Superior temporal gyrus (tissue), 1 donor: ENCODE measurements around the gene SELENOW.
A peak's percentile ranks its signal among the peaks of the same experiment; 100 is the strongest.
"Not testable (repeated sequence)": the region's sequence is repeated elsewhere in the genome, so short reads cannot be mapped to it uniquely, and the experiment has no call there.

ENCODE experiments used
- DNase-seq: peaks from one replicate; pipeline ENCODE4 v3.0.0-alpha.2; 2016; ENCODE audit errors: extremely low spot score

Gene SELENOW

GRCh38 chr19:47778049-47778953 lies at the start of gene SELENOW:
Gene SELENOW, plus strand, starts transcription at chr19:47778703. Its CDS starts 83 bp downstream, at chr19:47778786.
- DNase-seq, result peak; percentile 87

DNA sequence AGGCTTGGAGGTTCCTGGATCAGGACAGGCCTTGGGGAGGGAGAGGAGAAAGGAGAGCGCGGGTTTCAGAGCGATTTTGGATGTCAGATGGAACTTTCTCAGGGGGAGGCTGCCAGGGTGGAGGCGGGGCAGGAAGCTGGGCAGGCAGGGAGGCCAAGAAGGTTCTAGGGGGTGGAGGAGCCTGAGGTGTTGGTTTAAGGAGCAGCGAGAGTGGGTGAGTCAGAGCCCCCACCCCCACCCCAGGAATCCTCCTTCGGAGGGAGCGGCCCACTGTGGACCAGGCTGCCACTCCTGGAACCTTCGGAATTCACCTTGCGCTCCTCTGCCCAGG lies 49.1 kb upstream of the SELENOW start:
- no peak for DNase-seq

GRCh38 chr19:47729799-47730520 lies 48.5 kb upstream of the SELENOW start:
- no peak for DNase-seq

- DNase-seq, result no peak
Observed at GRCh38 chr19:47730521-47730889, 48.0 kb upstream of the SELENOW start.

DNA sequence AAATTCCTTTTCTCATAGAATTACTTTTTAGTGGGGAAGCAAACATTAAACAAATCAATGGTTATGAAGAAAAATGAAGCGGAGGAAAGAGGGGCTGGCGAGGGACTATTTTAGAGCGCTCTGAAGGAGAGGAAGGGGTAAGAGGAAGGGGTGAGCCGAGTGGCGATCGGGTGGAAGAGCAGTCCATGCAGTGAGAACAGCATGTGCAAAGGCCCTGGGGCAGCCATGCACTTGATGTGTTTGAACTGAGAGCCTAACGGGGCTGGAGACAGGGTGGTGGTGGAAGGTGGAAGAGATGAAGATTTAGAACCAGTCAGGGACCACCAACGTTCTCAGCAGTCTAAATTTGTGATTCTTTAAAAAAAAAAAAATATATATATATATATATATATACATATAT lies 47.6 kb upstream of the SELENOW start:
- no peak for DNase-seq

DNA sequence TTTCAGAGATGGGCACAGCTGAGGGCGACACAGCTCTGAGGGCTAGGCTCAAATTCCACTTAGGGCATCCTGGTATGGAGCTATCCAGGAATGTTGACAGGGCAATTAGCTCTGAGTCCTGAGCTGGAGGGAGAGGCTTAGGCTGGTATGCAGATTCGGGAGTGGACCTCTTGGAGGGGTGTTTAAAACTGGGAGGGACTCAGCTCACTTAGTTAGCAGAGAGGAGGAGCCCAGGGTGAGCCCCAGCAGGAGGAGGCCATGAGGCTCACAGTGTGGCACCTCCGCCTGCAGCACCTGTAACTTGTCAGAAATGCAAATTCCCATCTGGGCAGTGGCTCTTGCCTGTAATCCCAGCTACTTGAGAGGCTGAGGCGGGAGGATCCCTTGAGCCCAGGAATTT lies 43.4 kb upstream of the SELENOW start:
- DNase-seq, result no peak

GRCh38 chr19:47740866-47741519 lies 37.5 kb upstream of the SELENOW start:
- DNase-seq, result no peak

DNA sequence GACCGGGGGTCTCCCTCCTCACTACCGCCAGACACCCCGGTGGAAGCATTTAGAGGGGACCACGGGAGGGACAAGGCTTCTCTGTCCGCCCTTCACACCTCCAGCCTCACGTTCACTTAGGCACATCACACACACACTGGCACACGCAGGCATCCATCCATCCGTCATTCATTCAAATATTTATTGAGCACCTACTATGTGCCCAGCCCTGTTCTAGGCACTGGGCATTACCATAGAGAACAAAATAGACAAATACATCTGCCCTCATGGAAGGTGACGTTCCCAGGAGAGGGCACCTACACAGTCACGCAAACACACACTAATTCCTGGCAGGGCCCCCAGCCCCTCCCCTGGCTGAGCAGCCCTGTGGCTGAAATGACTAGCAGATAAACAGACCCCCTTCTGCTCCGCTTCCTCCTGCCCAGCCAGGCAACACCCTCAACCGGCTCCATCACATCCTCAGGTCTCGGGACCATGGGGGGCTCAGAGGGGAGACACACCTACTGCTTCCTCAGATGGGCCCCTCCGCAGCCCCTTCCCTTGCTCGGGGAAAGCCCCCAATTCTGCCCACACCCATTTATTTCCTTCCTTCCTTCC lies 36.9 kb upstream of the SELENOW start:
- DNase-seq, result no peak

DNA sequence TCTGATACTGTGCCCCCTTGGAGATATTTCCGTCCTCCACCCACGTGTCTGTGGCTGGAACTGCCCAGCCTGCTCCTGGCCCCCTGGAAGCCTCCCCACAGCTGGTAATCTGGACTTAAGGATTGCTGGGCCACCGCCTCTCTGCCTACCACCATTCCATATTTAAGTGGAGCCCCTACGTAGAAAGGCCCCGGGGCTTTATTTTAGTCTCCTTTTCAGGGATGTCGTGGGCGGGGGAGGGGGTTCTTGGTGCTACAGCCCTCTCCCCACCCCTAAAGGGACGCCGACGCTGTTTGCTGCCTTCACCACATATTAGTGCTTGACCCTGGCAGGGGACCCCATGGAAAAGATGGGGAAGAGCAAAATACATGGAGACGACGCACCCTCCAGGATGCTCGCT lies 35.9 kb upstream of the SELENOW start:
- DNase-seq, result no peak

GRCh38 chr19:47745010-47745901 lies 33.2 kb upstream of the SELENOW start, which contains the start of gene NOP53:
Gene NOP53, plus strand, starts transcription at chr19:47745546. Its CDS starts 14 bp downstream, at chr19:47745560.
- DNase-seq, result peak; percentile 100

DNA sequence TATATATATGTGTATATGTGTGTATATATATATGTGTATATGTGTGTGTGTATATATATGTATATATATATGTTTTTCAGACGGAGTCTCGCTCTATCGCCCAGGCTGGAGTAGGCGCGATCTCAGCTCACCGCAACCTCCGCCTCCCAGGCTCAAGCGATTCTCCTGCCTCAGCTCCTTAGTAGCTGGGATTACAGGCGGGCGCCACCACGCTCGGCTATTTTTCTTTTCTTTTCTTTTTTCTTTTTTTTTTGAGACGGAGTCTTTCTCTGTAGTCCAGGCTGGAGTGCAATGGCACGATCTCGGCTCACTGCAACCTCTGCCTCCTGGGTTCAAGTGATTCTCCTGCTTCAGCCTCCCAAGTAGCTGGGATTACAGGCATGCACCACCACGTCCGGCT lies 32.4 kb upstream of the SELENOW start:
- DNase-seq, result not testable (repeated sequence)

DNA sequence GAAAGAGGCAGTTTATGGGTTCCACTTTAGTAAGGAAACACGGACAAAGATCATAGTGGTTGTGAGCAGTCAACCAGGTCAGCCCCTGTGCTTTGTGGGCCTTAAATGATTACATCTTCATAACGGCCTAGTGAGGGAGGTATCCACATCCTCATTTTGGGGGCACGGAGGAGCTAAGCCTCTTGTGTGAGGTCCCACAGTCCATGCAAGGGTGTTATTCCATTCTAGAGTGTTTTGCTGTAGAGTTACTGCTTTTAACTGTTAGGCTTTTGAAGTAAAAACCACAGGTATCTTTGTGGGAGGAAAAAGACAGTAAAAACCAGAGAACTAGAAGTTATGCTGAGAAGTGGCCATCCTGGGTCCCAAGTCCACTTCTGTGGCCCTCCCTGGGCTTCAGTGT lies 29.2 kb upstream of the SELENOW start:
- DNase-seq, result no peak

- no peak for DNase-seq
Observed at GRCh38 chr19:47750752-47751151, 27.8 kb upstream of the SELENOW start.

- no peak for DNase-seq
Observed at GRCh38 chr19:47752440-47753211, 25.9 kb upstream of the SELENOW start.

GRCh38 chr19:47754206-47755064 lies 24.1 kb upstream of the SELENOW start:
- no peak for DNase-seq

DNA sequence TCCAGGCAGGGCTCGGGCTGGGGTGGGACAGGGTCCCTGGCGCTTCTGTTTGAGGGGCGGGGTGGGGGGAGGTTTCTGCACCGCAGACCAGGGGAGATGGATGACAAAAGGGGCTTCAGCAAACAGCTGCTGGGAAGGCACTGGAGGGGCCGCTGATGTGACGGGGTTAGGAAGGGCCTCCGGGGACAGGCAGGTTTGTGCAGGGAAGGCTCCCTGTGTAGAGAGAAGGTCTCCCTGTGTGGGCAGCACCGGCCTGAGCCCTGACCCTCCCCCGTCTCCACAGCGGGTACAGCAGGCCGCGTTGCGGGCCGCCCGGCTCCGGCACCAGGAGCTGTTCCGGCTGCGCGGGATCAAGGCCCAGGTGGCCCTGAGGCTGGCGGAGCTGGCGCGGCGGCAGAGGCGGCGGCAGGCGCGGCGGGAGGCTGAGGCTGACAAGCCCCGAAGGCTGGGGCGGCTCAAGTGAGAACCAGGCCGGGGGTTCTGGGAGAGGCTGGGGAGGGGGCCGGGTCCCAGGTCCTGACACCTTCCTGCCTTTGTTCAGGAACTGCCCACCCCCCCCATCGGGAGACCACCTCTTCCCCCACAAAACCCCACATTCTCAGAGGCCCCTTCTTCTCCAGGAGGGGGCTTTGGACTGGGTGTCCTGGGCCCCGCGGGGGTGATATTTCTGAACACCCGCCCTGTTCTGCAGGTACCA lies 23.3 kb upstream of the SELENOW start:
- DNase-seq, result no peak

- no peak for DNase-seq
Observed at GRCh38 chr19:47755762-47756626, 22.5 kb upstream of the SELENOW start.

DNA sequence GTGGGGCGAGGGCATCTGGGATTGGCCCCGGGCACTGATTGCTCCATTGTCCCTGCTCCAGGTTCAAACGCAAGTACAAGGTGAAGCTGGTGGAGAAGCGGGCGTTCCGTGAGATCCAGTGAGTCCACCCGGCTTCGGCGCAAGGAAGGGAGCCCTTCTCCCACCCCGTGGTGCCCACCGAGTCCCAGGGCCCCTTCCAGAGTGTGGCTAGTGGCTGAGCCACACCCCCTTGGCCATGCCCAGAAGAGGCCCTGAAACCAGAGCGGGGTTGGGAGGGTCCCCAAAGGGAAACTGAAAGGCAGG lies 21.9 kb upstream of the SELENOW start:
- DNase-seq, result no peak
